Ovary (tissue), 3 donors: ENCODE results near the gene ROPN1B.
"Not testable (repeated sequence)": the region's sequence is repeated elsewhere in the genome, so short reads cannot be mapped to it uniquely, and the experiment has no call there.

ENCODE experiments used
- EP300 ChIP-seq: sonication (generic); formaldehyde crosslinking; IDR thresholded peaks from one replicate; pipeline ENCODE4 v1.6.1; 2017; ENCODE audit warnings: antibody characterized with exemption
- POLR2A ChIP-seq: fragments of 450-650 bp; IDR thresholded peaks from one replicate; pipeline ENCODE4 v1.6.1; 2017; ENCODE audit warnings: antibody characterized with exemption, mild to moderate bottlenecking, moderate library complexity
- TF ChIP-seq, protein P1 (sequence below), 3 donors: fragments of 450-650 bp in 2 of 3; fragments of 200-600 bp in 1 of 3; IDR thresholded peaks; one replicate each; pipeline versions ENCODE4 v1.5.1 to v1.8.0; 2016 to 2022; ENCODE audit warnings: antibody characterized with exemption in 3 of 3, mild to moderate bottlenecking in 1 of 3
- donor health status: DM: no; HTN: no; CAD: no.

GRCh38 chr3:125957020-125957419, 12.0 kb upstream of the ROPN1B start:
- TF ChIP-seq, protein P1, sequence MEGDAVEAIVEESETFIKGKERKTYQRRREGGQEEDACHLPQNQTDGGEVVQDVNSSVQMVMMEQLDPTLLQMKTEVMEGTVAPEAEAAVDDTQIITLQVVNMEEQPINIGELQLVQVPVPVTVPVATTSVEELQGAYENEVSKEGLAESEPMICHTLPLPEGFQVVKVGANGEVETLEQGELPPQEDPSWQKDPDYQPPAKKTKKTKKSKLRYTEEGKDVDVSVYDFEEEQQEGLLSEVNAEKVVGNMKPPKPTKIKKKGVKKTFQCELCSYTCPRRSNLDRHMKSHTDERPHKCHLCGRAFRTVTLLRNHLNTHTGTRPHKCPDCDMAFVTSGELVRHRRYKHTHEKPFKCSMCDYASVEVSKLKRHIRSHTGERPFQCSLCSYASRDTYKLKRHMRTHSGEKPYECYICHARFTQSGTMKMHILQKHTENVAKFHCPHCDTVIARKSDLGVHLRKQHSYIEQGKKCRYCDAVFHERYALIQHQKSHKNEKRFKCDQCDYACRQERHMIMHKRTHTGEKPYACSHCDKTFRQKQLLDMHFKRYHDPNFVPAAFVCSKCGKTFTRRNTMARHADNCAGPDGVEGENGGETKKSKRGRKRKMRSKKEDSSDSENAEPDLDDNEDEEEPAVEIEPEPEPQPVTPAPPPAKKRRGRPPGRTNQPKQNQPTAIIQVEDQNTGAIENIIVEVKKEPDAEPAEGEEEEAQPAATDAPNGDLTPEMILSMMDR (IDR thresholded peaks at IDR 0.05), result not testable (repeated sequence)
- not testable (repeated sequence) for TF ChIP-seq POLR2A, EP300
